ENCODE measurements around the gene IL3RA. TPM values are rescaled to one million over a fixed set of nuclear protein-coding genes. Genes with fewer than 3 reads are reported as not detected.

The IL3RA gene
- polyA plus RNA-seq, 1 of the 3 experiments (the other 2 are of a cell fraction), result not detected

- POLR2A ChIA-PET, result no interaction called here
Observed at GRCh38 chrX:1395646-1396216, 59.1 kb downstream of the IL3RA start.

GRCh38 chrX:1397001-1397400 lies 60.4 kb downstream of the IL3RA start:
- Histone ChIP-seq H3K9ac (no peak overlapping the region), H3F3A (replicated peaks; ENCODE audit: insufficient read depth) (no peaks in the 10 kb centered on the region), H3K27ac (ENCODE audit: low read depth in 2 of 2, low read length in 1 of 2) (no peak overlapping the region), H3K79me2 (ENCODE audit: insufficient read depth) (peaks cover 37% of the 10 kb centered on the region), H3K36me3 (replicated peaks in 1 of 2; ENCODE audit: control insufficient read depth in 1 of 2, insufficient read depth in 2 of 2, low read length in 1 of 2) (peaks cover 0 to 6% of the 10 kb centered on the region in 2 experiments), H3K4me1 (ENCODE audit: control insufficient read depth in 1 of 2, insufficient read depth in 2 of 2, low read depth in 1 of 2, low read length in 1 of 2) (peaks cover 0 to 7% of the 10 kb centered on the region in 2 experiments; a peak in 1 of 4 replicates), H2AFZ (ENCODE audit: low read depth) (no peak overlapping the region), H3K9me2 (no peaks in the 10 kb centered on the region), H3K4me2 (no peak overlapping the region), H3K27me3 (ENCODE audit: insufficient read depth) (no peaks in the 10 kb centered on the region), H3K4me3 (ENCODE audit: low read depth in 2 of 2, low read length in 1 of 2) (no peak overlapping the region), H3K9me3 (no peaks in the 10 kb centered on the region), H4K20me1 (ENCODE audit: insufficient read depth) (no peaks in the 10 kb centered on the region)
- WGBS (ENCODE audit: low lambda C conversion rate), result 91% methylated on average over 6 of the region's 15 CpGs
- ChIA-PET POLR2A (no interaction called here), CTCF (no interaction called here)
- no peak for DNase-seq
- no peak for TF ChIP-seq FOSL2 (IDR thresholded peaks at IDR 0.05; ENCODE audit: borderline replicate concordance, low read depth)

More at GRCh38 chrX:1395646-1396216, 59.1 kb downstream of the IL3RA start:
- H3K27me3 ChIP-seq (ENCODE audit: insufficient read depth), result no peaks in the 10 kb centered on the region
- H3K9ac ChIP-seq, result no peak overlapping the region
- no peaks in the 10 kb centered on the region for H3F3A ChIP-seq (replicated peaks; ENCODE audit: insufficient read depth)
- TF ChIP-seq REST (IDR thresholded peaks at IDR 0.05; ENCODE audit: low read depth, low read length), result no peak
- TF ChIP-seq USF2 (IDR thresholded peaks at IDR 0.05; ENCODE audit: borderline replicate concordance, low read depth, low read length), result no peak
- no peak for TF ChIP-seq RFX5 (IDR thresholded peaks at IDR 0.05; ENCODE audit: low read length)
- no peak for TF ChIP-seq ELF1 (IDR thresholded peaks at IDR 0.05)
- no peak for TF ChIP-seq GATA2 (CRISPR knock-in tag; IDR thresholded peaks at IDR 0.05)
- no peak for TF ChIP-seq CHD2 (IDR thresholded peaks at IDR 0.05; ENCODE audit: low read length, partially characterized antibody)
- no peak for TF ChIP-seq MEF2A (IDR thresholded peaks at IDR 0.05; ENCODE audit: borderline replicate concordance, low read depth)
- TF ChIP-seq FOSL2 (IDR thresholded peaks at IDR 0.05; ENCODE audit: borderline replicate concordance, low read depth), result no peak
- no peak for TF ChIP-seq POLR2AphosphoS5 (IDR thresholded peaks at IDR 0.05; ENCODE audit: low read depth, low read length)
- no peak for TF ChIP-seq SMC3 (IDR thresholded peaks at IDR 0.05; ENCODE audit: low read depth, low read length)
- H3K4me3 ChIP-seq (ENCODE audit: low read depth in 2 of 2, low read length in 1 of 2), result no peak overlapping the region
- no peak overlapping the region for H2AFZ ChIP-seq (ENCODE audit: low read depth)
- CTCF ChIA-PET, result no interaction called here
- H3K27ac ChIP-seq (ENCODE audit: low read depth in 2 of 2, low read length in 1 of 2), result no peak overlapping the region
- H3K9me2 ChIP-seq, result no peaks in the 10 kb centered on the region
- H3K4me1 ChIP-seq (ENCODE audit: control insufficient read depth in 1 of 2, insufficient read depth in 2 of 2, low read depth in 1 of 2, low read length in 1 of 2), result peaks cover 4 to 10% of the 10 kb centered on the region in 2 experiments; a peak in 2 of 4 replicates
- DNase-seq, result no peak
- H3K9me3 ChIP-seq, result no peaks in the 10 kb centered on the region
- H3K79me2 ChIP-seq (ENCODE audit: insufficient read depth), result peaks cover 45% of the 10 kb centered on the region
- peaks cover 6% of the 10 kb centered on the region in 2 experiments for H3K36me3 ChIP-seq (replicated peaks in 1 of 2; ENCODE audit: control insufficient read depth in 1 of 2, insufficient read depth in 2 of 2, low read length in 1 of 2)
- 97% methylated on average over 5 of the region's 5 CpGs for WGBS (ENCODE audit: low lambda C conversion rate)
- H4K20me1 ChIP-seq (ENCODE audit: insufficient read depth), result peaks cover 7% of the 10 kb centered on the region
- H3K4me2 ChIP-seq, result 0 out of 2 replicates have a peak overlapping the region, but pooled peaks have one; percentile 99

Measured in SK-N-SH (cell line).